HT-29 (cell line): ENCODE data around the gene PRAMEF11. TPM values are rescaled to one million over a fixed set of nuclear protein-coding genes. Genes with fewer than 3 reads are reported as not detected.
"Not testable (repeated sequence)": the region's sequence is repeated elsewhere in the genome, so short reads cannot be mapped to it uniquely, and the experiment has no call there.

Source experiments
- DNase-seq: peaks from one replicate; pipeline ENCODE4 v3.0.0-alpha.2; 2015; ENCODE audit warnings: low spot score
- total RNA-seq: library from RNA; depleted of rRNA; stranded (reverse); fragments of >200 nt; shearing (Covaris generic); gene quantifications from 2 replicates; pipeline ENCODE4 v1.2.3, GENCODE V29; 2014; rRNA removed

Gene PRAMEF11
- total RNA-seq: not detected in 2 replicates

DNA sequence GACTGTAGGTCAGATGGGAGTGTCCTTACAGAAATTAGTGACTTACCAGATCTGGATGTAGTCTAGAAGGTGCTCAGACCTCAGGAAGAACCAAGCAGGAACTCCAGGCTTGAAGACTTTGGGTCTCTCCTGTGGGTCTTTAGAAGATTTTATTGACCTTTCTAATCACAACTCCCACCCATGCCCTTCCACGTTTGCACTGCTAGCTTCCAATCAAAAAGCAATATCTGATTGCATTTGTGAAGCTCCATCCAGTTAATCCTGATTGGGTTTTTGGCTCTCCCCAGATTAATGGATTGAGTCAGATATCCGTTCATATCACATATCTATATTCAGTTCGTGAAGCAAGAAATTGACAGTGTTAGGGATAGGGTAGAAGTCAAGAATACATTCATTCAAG lies at the start of gene PRAMEF11:
PRAMEF11 (minus strand) TSS at position 101 of the 400 bp plus-strand sequence. CDS start 2,621 bp downstream, outside the sequence.
- DNase-seq: not testable (repeated sequence)

DNA sequence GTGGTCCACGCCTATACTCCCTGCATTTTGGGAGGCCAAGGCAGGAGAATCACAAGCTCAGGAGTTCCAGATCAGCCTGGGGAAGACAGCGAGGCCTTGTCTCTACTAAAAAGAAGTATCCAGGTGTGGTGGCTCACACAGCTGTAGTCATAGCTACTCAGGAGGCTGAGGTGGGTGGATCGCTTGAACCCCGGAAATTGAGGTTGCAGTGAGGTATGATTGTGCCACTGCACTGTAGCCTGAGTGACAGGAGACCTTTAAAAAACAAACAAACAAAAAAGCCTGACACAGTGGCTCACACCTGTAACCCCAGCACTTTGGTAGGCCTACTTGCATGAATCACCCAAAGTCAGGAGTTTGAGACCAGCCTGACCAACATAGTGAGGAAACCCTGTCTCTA lies 47.2 kb upstream of the PRAMEF11 start:
- not testable (repeated sequence) for DNase-seq

DNA sequence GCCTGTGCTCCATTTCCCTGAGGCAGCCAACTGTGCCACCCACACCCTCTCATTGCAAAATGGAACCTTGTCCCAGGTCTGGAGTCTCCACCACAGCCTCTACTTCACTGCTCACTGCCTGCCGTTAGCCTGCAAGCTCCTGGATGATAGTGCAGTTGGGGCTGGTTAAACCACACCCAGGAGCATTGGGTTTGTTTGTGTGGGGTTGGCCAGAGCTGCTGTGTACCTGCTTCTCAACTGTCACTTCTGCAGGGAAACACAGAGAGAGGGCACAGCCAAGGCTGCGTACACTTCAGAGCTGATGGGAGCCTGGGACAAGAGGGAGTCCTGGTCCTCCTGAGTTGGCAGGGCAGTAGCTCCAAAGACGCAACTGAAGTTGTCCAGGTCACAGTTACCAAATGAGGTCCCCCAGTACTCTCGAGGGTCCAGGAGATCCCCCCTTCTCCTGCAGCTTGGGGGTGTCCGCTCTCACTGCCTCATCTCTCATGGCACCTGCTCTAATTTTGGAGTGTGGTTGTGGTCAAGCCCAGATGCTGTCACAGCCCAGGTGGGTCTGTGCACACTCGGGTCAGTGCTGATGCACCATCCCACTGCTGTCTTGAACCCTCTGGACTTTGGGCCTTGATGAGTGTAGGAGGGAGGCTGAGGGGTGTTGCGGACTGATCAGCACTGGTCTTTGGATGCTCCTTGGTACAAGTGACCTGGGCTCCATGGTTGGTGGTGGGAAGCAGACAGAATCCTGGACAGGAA lies 32.1 kb upstream of the PRAMEF11 start:
- DNase-seq: not testable (repeated sequence)

DNA sequence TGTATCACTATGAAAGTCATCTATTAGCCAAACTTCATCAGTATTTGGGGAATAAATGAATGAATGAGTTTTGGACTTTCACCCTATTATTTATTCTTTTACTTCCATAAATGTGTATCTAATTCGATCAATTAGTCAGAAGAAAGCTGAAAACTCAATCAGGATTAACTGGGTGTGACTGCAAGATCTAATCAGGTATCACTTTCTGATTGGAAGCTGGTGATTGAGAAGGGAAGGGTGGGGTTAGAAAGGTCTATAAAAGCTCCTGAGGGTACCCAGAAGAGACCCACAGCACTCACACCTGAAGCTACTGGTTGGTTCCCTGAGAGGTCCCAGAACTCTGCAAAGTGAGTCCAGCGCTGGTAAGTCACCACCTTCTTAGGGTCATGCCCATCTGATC lies 25.6 kb upstream of the PRAMEF11 start, which contains the start of gene PRAMEF2:
PRAMEF2 (plus strand) TSS at position 301 of the 400 bp plus-strand sequence. CDS start 1,924 bp downstream, outside the sequence.
- DNase-seq: not testable (repeated sequence)

DNA sequence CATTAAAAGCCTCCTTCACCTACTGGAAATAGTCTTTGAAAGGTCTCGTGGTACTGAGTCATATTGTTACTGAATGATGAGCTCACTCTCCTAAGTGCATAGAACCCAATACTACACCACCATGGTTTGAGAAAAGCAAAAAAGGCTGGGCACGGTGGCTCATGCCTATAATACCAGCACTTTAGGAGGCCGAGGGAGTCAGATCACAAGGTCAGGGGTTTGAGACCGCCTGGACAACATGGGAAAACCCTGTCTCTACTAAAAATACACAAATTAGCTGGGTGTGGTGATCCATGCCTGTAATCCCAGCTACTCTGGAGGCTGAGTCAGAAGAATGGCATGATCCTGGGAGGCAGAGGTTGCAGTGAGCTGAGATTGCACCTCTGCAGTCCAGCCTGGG lies 20.6 kb upstream of the PRAMEF11 start:
- no peak for DNase-seq

DNA sequence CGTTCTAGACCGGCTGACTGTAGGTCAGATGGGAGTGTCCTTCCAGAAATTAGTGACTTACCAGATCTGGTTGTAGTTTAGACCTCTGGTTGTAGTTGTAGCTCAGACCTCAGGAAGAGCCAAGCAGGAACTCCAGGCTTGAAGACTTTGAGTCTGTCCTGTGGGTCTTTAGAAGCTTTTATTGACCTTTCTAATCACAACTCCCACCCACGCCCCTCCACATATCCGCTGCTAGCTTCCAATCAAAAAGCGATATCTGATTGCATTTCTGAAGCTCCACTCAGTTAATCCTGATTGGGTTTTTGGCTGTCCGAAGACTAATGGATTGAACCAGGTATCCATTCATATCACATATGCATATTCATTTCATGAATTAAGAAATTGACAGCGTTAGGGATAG lies 17.4 kb upstream of the PRAMEF11 start, which contains the start of gene HNRNPCL1:
HNRNPCL1 (minus strand) TSS at position 101 of the 400 bp plus-strand sequence. CDS start 431 bp downstream, outside the sequence.
- not testable (repeated sequence) for DNase-seq

DNA sequence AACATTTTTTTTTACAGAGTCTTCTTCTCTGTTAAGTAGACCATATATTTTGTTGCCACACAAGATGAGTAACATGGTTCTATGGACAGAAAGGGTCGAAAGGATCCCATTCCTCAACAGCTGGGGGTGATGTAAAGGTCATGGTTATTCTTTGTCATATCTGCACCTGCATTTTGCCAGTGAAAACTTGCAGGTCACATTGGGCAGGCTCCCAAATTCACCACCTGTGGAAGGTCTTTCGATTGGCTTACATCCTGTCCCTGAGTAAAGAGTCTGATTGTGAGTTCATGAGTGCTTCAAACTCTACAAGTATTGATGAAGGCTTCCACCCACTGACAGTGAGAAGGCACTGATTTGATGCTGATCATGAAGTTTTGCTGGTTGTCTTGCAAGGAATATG lies 2.0 kb upstream of the PRAMEF11 start:
- not testable (repeated sequence) for DNase-seq

DNA sequence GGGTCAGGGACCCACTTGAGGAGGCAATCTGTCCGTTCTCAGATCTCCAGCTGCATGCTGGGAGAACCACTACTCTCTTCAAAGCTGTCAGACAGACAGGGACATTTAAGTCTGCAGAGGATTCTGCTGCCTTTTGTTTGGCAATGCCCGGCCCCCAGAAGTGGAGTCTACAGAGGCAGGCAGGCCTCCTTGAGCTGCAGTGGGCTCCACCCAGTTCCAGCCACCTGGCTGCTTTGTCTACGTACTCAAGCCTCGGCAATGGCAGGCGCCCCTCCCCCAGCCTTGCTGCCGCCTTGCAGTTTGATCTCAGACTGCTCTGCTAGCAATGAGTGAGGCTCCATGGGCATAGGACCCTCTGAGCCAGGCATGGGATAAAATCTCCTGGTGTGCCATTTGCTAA lies 12.1 kb downstream of the PRAMEF11 start:
- DNase-seq: not testable (repeated sequence)

DNA sequence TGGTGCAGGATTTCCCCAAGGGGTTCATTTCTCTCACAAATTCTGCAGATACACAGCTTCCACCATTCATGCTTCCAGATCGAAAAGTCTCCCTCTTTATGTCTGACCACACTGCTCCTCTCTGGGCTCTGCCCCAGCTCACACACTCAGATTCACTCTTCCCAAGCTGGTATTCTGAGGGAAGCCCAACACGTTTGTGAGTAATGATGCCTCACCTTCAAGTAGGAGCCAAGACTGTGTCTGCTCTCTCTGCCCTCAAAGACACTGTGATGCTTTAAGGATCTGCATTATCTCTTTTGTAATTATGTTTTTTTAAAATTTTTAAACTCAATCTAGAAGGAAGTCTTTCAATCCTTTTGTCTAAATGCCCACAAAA lies 19.8 kb downstream of the PRAMEF11 start:
- no peak for DNase-seq

DNA sequence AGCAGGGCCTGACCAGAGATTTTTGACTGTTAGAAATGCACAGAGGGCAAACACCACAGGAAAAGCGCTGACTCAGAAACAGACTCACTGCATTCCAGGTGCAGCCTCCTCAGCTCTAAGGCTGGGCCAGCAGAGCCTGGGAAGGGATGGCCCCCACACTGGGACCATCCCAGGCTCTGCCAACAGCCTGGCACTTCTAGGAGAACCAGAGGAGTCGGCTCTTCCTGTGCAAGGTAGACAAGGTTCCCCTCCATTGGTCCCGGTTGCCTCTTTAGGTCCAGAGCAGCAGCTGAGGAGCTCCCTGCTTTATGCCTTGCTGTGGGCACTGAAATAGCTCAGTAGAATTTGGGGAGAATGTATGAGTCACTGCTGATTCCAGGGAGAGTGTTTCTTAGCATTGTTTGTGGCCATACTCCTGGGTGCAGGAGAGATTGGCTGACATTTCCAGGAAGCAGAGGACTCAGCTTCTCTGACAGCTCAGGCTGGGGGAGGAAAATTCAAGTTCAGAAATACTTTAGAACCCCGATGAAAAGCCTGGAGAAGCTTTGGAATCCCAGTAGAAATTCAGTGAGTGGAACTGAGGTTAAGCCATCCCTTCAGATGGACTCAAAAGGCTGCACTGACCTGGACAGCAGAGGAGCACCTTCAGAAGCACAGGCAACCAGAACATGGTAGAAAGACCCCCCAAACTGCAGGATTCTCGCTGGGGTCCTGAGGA lies 20.4 kb downstream of the PRAMEF11 start:
- DNase-seq: no peak

DNA sequence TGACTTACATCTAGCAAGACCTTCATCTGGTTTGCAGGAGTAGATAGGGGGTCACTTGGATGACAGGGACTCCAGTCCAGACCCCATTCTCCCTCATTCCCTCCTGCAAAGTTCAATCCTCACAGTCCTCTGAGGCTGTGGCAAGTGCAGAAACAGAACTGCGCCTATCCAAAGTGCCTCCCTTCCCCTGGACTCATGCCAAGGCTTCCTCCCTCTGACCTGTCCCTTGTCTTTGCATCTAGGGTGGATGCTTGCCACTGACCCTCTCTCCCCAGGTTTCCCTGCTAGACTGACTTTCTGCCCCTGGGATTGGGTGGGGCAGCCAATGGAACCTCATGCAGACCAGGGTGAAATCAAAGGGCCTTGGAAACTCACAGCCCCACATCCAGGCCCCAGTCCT lies 21.3 kb downstream of the PRAMEF11 start:
- no peak for DNase-seq

DNA sequence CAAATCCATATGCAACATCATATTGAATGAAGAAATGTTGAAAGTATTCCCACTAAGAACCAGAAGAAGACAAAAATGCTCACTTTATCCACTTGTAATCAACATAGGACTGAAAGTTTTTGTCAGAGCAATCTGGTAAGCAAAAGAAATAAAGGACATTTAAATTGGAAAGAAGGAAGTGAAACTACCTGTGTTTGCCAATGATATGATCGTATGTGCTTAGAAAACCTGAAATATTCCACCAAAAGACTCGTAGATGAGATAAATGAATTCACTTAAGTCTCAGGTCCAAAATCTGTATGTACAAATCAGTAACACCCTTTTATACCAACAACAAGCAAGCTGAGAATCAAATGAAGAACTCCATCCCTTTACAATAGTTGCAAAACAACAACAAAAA lies 31.5 kb downstream of the PRAMEF11 start:
- DNase-seq: no peak

DNA sequence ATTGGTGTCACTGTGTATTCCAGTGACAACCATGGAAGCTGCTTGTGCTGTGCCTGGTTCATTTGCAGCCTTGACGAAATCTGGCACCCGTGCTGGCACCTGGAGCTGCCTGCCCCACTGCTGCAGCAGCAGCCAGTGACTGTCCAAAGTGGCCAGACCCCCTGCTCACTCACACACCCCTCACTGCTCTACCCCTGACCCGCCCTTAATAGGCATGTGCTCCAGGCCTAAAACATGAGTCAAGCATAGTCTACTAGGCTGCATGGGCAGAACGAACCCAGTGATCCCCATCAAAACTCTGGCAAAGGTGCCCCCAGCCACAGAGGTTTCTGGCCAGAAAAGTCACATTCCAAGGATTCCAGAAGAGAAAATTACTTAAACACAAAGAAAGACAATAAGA lies 32.3 kb downstream of the PRAMEF11 start:
- no peak for DNase-seq

DNA sequence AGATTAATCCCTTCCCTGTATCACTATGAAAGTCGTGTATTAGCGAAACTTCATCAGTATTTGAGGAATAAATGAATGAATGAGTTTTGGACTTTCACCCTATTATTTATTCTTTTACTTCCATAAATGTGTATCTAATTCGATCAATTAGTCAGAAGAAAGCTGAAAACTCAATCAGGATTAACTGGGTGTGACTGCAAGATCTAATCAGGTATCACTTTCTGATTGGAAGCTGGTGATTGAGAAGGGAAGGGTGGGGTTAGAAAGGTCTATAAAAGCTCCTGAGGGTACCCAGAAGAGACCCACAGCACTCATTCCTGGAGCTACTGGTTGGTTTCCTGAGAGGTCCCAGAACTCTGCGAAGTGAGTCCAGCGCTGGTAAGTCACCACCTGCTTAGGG lies 40.1 kb downstream of the PRAMEF11 start, which contains the start of gene PRAMEF1:
PRAMEF1 (plus strand) TSS at position 301 of the 400 bp plus-strand sequence. CDS start 1,831 bp downstream, outside the sequence.
- not testable (repeated sequence) for DNase-seq

DNA sequence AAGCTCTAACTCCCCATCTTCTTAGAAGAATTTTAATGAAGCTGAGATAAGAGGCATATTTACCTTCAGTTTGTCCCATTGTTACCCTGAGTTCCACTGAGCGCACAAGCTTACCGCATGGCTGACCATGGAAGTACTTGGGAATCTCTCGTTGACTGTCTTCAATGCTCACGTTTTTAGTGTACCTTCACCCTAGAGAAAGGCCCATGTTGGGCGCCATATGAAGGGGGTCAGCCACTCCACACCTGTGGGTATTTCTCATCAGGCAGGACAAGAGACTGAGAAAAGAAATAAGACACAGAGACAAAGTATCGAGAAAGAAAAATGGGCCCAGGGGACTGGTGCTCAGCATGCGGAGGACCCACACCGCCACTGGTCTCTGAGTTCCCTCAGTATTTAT lies 46.5 kb downstream of the PRAMEF11 start:
- not testable (repeated sequence) for DNase-seq

DNA sequence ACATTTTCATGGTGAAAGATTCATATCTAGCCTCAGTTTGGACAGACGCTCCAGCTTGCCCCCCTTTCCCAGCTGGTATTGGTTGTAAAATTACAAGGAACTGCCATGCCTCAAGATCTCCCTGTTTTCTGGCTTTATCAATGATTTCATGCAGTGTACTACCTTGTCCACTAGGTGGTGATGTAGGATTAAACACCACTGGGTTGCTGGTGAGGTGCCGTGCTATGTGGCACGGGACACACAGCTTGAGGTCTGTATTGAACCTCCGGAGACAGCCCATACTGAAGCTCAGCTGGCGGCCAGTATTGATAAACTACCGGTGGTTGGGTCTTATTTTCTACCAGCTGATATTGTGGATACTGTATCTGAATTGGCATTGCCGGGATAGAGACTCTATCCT lies 47.4 kb downstream of the PRAMEF11 start:
- peak; percentile 42 for DNase-seq

DNA sequence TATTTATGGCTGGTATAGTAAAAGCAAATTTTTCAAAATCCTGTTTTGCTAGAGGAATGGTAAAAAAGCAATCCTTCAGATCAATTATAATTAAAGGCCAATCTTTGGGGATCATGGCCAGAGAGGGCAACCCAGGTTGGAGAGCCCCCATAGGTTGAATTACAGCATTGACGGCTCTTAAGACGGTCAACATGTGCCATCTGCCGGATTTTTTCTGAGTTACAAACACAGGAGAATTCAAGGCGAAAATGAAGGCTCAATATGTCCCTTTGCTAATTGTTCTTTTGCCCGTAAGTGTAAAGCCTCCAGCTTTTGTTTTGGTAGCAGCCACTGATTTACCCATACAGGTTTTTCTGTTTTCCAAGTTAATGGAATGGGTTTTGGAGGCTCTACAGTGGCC lies 49.7 kb downstream of the PRAMEF11 start:
- not testable (repeated sequence) for DNase-seq

DNA sequence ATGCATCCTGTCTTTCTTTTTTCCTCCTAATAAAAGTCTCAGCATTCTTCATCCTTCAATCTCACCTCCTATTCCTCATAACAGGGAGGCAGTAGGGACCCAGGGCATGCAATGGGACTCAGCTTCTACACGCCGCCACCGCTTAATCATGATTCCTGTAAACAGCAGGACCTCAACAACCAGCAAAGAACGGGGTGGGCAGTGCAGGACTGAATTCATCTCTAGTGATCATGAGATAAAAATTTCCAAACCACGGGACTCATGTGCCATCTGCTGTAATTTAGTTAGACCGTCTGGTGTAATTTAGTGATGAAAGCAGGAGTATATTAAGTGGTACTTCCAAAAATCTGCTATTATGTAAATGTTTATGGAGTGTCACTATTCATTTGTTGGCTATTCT lies 52.3 kb downstream of the PRAMEF11 start:
- no peak for DNase-seq

DNA sequence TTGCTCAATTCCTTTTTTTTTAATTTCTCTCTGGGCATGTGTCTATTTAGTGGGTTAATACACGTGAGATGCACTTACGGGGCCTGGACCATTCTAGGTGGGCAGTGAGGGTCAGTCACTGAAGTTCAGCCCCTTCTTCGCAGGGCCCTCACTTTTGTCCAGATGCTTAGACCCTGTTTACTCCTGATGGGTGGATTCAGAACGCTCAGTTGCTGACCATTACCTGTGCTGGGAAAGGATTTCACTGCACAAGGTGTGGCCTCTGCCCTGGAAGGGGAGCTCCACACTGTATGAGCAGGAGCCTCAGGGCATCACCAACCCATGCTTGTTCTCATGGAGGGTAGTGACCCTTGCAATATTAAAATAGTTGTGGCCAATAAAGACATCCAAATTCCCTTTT lies 53.1 kb downstream of the PRAMEF11 start:
- DNase-seq: no peak

DNA sequence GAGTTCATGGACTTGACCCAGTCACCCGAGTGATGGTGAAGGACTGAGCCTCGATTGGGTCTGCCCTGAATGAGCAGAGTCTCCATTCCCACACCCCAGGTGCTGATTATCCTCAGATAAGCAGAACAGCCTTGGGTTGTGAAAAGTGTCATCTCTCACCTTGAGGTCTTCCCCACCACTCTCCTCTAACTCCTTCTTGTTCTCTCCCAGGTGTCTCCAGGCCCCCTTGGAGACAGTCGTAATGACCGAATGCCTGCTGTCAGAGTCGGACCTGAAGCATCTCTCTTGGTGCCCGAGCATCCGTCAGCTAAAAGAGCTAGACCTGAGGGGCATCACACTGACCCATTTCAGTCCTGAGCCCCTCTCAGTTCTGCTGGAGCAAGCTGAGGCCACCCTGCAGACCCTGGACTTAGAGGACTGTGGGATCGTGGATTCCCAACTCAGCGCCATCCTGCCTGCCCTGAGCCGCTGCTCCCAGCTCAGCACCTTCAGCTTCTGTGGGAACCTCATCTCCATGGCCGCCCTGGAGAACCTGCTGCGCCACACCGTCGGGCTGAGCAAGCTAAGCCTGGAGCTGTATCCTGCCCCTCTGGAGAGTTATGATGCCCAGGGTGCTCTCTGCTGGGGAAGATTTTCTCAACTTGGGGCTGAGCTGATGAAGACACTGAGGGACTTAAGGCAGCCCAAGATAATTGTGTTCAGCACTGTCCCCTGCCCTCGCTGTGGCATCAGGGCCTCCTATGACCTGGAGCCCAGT lies 54.2 kb downstream of the PRAMEF11 start:
- no peak for DNase-seq

DNA sequence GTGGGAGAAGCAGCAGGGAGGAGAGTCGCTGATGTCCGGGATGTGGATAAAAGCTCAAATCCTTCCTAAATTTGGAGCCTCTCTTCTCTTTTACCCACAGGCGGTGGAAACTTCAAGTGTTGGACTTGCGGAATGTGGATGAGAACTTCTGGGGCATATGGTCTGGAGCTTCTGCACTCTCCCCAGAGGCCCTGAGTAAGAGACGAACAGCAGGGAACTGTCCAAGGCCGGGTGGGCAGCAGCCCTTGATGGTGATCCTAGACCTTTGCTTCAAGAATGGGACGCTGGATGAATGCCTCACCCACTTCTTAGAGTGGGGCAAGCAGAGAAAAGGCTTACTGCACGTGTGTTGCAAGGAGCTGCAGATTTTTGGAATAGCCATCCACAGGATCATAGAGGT lies 55.8 kb downstream of the PRAMEF11 start:
- DNase-seq: no peak
